ENCODE results near the gene MOV10L1.
"Not testable (repeated sequence)": the region's sequence is repeated elsewhere in the genome, so short reads cannot be mapped to it uniquely, and the experiment has no call there.

MOV10L1 gene

DNA sequence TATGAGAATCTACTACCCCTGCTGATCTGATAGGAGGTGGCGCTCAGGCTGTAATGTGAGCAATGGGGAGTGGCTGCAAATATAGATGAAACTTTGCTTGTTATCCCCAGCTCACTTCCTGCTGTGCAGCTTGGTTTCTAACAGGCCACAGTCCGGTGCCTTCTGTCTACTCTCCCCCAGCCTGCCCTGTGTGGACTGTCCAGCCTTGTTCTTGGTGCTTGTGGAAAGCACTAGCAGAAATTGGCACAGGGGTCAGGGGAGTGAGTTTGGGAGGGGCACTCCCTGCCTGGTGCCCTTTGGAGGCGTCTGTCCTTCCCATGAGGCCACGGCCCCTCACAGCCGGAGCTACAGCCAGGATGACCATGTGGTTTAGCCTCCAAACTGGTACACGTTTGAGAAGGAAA is 14.3 kb downstream of the MOV10L1 start:
- DNase-seq (ENCODE audit: low spot score) = no peak

DNA sequence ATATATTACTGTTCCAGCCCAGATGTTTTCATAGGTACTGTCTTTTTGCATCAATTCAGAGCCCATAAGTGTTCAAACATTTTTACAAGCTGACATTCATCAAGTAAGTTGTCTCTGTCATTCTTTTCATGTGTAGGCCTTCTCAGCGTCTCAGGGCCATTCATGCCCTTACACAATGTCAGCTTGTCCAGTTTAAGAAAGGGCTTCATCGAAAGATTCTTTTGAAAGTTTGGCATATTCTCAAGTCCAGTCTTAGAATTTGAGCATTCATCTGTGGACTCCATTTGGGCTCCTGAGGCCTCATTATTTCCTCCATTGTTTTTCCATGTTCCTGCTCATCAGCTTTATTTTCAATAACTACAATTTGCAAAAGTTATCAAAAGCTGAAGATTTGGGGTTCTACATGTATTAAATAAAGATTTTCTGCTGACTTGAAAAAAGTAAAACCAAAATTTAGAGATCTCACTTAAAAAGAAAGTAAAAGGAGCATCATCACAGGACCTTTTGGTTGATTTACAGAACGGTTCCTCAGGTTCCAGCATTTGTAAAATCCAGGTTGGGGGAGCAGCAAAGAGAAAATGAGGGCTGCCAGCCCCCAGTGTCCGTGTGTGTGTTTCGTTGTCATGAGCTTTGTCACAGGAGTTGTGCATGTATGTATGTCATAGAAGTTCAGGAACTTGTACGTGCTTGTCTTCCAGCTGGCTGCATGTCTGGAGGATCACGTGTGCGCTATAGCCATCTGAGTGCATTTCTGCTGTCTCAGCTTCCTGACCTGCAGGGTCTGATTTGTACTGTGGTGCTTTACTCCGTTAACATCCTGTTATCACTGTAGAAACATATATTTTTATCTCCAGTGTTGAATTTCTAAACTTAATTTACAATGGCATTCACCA is 15.6 kb downstream of the MOV10L1 start:
- DNase-seq (ENCODE audit: low spot score) = no peak

DNA sequence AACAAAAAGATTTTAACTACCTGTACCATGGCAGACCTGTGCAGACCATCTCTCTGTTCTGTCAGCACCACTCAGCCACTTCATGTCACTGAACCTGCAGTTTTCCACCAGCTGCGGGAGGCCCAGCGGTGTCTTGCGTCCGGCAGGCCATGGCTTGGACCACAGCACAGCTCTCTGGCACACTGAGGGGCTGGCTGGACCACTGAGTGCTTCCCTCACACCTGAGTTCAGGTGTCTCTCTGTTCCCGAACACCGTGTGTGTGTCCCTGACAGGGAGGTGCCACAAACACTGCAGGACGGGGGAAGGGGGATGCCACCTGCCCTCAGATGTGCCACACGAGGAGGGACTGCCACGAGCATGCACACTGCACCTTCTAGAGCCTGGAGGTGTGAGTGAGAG is 17.7 kb downstream of the MOV10L1 start:
- DNase-seq (ENCODE audit: low spot score) = no peak

DNA sequence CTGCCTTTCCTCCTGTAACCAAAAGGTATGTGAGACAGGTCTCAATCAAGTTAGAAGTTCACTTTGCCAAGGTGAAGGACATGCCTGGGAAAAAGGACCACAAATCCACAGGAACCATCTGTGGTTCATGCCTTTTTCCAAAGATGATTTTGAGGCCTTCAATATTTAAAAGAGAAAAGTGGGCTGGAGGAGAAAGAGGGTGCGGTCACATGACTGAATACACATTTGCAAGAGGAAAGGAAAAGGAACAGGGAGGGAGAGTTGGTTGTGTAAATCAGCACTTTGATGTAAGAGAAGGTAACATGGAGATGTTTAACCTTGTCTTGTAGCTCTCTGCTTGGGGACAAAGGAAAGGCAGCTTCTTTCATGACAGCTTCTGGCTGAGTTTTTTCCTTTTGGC is 21.2 kb downstream of the MOV10L1 start:
- no peak for DNase-seq (ENCODE audit: low spot score)

DNA sequence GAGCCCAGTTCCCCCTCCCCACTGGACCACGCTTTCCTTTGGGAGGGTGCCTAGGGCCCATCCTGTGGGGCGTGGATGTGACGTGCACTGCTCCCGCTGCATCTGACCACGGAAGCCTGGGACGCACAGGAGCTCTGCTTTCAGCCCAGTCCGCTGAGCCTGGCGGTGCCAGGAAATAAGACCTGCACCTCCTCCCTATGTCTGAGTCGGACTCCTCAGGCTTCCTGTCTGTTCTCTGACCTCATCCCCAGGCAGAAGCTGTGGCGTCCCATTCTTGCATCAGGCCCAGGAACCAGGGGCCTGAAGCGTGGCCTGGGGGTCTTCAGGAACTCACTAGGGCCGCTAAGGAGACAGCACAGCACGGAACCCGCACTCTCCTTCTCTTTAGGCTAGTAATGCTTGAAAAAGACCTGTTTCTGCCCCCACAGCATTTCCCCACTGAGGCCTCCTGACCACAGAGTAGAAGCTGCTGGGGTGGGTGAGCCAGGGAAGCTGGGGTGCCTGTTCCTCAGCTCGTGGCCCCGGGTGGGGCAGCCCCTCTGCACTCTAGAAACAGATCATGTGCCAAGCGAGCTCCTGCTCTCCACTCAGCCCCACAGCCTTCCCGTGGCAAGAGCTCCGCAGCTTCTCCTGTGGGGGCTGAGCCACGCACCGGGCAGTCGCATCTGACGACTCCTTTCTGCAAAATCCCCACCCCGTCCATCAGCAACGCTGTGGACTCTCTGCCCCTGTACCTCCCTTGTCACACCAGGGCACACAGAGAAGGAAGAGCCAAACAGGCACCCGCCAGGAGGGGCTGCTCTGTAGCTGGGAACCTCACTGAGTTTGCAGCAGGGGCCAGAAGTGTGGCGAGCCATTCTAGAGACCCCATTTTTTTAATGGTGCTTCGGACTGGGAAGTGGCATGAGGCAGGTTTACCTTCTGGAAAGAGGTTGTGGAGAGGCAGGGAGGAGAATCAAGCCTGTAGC is 22.6 kb downstream of the MOV10L1 start:
- DNase-seq (ENCODE audit: low spot score) = no peak

DNA sequence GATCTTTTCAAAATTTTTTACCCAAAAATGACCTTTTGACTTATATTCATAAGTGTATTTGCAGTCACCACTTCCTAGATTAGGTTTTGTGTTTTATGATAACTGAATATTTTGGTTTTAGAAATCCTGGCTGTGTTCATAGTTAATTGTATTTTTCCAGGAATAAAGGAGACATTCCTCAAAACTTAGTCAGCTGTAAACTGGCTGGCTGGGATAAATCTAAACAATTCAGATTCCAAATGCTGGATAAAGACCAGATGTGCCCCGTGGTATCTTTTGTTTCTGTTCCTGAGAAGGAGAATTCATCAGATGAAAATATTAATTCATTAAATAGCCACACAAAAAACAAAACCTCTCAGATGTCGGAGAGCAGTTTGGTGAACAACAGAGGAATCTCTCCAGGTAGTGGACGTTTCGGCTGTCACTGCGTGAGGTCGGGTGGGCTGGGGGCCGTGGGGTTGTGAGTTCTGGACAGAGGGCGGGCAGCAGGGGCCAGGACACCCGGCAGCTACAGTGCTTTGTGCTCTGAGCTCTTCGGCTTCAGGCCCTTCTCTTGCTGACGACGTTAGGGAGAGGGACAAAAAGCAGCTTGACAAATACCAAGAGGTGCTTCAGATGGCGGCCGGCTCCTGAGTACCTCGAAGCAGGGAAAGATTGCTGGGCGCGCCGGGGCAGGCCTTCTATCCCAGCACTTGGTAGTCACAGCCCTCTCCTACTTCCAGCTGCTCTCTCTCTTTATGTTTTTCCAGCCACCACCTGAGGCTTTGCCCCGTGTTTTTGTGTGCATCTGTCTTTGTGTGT is 24.6 kb downstream of the MOV10L1 start:
- no peak for DNase-seq (ENCODE audit: low spot score)

DNA sequence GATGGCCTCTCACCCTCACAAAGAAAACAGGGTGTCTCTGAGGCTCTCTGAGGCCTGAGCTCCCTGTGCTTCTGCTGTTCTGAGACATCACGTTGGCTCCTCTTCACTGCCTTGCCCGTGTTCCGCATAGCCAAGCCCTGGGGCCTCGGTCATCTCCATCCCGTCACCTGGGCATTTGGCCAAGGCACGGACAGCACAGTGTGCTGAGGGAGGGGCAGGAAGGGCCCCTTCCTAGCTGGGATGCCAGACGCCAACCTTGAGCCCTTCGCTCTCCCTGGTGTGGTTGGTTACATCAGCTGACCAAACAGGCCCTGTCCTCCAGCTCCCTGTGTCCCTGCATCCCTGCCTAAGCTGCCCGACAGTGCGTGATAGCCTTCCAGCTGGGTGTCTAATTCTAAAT is 25.9 kb downstream of the MOV10L1 start:
- no peak for DNase-seq (ENCODE audit: low spot score)

DNA sequence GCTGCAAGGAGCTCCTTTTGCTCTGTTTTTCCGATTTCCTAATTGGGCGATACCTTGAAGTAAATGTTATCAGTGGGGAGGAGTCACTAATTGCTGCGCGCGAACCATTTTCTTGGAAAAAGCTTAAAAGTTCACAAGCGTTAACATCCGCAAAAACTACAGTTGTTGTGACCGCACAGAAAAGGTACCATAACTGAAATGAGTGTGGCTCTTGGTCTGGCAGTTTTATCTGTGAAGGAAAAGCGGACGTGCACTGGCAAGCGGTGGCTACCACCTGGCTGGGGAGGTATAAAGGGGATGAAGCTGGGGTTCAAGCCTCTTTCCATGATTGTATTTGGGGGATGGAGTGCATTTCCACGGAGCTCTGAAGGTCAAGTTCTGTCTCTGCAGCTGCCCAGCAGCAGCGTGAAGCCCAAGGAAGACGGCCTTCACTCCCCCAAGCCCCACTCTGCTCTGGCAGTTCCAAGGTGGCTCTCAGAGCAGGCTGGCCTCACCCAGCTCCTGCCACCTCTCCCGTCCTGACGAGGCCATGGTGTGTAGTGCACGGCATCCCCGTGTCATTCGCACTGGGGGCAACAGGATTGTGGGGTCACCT is 27.5 kb downstream of the MOV10L1 start:
- DNase-seq (ENCODE audit: low spot score) = no peak

DNA sequence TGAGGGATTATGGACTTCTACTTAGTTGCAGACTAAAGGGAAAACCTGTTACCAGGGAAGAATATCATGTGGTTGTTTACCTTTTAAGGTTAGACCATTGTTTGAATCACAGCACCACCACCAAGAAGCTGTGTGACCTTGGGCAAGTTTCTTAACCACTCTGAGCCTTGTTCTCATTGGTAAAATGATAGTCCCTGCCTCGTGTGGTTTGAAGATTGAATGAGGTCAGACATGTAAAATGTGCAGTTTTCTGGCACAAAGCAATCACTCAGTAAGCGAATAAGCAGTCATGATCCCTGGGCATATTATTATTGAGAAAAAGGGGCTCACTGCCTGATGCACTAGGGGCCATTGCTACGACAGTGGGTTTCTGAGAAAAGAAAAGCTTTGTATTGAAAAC is 28.3 kb downstream of the MOV10L1 start:
- no peak for DNase-seq (ENCODE audit: low spot score)

DNA sequence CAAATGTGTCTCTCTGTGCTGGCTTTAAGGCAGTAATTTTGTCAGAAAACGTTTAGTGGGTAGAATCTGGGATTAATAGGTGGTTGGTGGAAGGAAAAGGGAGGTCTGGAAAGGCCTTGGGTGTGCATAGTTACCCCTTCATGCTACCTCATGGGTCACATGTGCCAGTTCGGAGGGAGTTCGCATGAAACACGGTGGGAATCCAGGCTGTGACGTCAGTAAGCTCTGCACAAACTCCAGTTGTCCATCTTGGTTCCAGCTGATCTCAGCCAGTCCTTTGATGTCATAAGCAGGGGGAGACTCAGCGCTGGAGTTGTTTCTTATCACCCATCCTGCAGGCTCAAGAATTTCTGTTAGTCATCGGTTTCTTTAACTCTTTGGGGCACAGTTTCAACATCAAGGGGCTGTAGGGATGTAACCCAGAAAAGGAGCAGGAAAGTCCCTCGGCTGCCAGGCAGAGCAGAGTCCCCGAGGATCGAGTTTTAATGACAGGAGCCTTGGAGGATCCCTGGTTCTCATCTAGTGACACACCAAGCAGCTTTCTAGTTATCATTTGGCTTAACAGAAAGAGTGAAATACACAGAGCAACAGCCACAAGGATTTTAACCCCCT is 28.9 kb downstream of the MOV10L1 start:
- peak; percentile 49 for DNase-seq (ENCODE audit: low spot score)

DNA sequence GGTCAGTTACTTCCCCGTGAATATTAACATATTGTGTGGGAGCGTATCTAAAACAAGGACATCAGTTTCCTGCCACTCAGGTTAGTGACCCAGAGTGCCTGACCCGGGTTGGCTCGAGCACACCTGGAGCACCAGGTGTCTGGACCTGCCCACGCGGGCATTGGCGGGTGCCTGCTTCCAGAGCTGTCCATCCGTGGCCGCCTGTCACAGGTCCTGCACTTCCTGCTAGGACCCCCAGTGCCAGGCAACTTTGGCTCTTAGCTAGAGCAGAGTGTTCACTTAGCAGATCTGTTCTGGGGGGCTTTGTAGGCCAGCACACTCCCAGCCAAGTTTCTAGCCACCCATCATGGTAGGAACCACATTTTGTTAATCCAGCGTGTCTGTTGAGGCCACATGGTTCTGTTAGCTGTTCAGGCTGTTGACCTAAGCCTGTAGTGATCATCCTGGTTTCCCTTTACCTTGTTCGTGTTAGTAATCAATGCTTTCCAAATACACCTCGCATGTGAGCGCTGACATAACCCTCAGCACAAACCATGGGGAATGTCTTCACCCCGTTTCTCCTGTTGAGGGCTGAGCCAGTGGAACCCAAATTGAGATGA is 29.5 kb downstream of the MOV10L1 start:
- DNase-seq (ENCODE audit: low spot score) = no peak

DNA sequence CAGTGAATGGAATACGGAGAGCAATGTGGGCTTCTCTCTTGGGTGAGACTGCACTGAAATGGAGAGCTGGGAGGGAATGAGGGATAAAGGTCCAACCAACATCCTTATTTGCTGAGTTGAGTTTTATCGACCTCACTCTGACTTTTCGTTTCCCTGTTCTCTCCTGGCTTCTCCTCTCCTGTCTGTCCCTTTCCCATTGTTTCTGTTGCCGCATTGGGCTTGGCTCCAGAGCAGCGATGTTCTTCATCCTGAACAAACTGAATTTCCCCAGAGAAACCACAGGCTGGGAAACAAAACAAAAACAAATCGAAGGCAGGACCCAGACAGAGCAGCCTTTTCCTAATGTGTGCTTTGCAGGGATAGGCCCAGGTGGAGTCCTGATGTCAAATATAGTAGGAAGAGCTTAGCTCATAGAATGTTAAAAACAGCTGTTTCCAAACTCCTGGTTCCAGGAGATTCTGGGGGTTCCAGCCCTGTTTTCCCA is 30.0 kb downstream of the MOV10L1 start:
- DNase-seq (ENCODE audit: low spot score) = no peak

DNA sequence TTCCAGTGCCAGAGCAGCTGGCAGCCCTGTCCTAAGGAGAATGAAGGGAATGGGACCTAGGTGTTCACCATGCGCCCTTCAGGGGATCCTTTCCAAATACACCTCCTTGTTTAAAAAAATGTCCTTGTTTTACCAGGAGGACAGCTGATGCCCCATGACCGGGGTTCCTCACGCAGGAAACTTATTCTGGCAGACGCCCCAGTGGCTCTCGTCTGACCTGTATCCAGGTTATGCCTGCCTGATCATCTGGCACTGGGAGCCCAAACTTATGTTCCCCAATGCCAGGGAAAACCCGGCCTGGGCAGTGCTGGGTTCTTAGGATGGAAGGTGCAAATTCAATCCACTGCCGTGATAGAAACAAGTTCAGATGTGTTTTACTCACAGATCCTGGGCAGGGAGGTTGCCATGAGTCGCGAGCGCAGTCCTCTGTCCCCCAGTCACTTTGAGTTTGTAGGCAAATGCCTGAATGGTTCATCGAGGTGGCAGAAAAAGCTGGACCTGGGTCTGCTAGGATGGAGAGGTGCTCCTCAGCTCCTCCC is 31.5 kb downstream of the MOV10L1 start:
- no peak for DNase-seq (ENCODE audit: low spot score)

DNA sequence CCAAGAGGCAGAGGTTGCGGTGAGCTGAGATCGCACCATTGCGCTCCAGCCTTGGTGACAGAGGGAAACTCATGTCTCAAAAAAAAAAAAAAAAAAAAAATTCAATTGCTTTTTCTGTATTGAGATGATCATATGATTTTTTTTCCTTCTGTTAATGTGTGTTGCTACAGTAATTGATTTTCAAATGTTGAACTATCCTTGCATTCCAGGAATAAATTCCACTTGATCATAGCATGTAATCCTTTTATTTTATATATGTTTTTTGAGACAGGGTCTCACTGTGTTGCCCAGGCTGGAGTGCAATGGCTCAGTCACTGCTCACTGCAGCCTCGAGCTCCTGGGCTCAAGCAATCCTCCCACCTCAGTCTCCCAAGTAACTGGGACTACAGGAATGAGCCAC is 33.3 kb downstream of the MOV10L1 start:
- no peak for DNase-seq (ENCODE audit: low spot score)

DNA sequence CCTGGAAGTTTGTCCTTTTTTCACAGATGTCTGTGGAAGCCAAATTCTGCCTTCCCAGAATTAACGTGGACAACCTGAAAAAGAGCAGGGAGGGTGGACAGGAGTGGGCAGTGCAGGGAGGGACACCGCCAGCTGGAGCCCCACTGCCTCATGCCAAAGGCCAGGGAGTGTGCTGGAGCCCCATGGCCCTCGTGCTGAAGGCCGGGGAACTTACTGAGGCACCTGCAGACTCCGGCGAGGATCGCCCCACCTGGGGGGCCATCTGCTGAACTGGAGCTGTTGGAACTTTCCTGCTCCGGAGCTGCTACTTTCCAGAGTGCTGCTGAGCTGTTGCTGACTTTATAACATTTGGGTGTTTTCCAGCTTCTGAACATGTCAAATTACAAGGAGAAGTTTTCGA is 35.2 kb downstream of the MOV10L1 start:
- DNase-seq (ENCODE audit: low spot score) = no peak

DNA sequence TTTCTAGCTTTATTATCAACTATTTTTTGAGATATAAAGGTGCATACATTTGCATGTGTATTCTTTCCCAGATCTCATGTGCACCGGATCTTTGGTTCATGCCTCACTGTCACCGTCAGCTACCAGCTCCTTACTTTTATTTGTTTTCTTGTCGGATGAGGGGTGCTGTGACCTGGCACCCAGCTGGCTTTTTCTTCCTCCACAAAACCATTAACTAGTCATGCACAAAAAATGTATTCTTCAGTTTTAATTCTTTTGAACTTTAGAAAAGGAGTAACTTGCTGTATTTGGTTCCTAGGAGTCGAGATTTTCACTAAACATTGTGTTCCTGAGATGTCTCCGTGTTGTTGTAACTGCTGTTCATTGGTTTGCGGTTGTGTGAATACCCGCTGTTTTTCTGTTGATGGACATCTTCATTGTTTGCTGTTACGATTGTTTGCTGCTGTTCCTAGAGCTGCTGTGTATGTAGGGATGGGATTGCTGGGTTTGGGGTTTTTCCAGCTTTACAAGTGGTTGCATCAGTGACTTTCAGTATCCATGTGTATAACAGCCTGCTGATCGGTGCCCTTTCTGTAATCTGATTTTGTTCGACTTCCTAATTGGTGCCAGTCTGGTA is 39.4 kb downstream of the MOV10L1 start:
- DNase-seq (ENCODE audit: low spot score) = no peak

DNA sequence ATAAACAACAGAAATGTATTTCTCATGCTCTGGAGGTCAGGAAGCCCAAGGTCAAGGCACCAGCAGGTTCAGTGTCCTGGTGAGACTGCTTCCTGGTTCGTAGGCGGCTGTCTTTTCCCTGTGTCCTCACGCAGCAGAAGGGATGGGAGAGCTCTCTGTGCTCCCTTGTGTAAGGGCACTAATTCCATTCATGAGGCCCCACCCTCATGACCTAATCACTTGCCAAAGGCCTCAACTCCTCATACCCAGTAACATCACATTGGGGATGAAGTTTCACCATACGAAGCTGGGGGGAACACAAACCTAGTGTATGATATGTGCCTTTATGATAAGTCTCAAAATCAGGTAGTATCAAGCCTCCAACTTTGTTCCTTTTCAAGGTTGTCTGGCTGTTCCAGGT is 42.1 kb downstream of the MOV10L1 start:
- no peak for DNase-seq (ENCODE audit: low spot score)

DNA sequence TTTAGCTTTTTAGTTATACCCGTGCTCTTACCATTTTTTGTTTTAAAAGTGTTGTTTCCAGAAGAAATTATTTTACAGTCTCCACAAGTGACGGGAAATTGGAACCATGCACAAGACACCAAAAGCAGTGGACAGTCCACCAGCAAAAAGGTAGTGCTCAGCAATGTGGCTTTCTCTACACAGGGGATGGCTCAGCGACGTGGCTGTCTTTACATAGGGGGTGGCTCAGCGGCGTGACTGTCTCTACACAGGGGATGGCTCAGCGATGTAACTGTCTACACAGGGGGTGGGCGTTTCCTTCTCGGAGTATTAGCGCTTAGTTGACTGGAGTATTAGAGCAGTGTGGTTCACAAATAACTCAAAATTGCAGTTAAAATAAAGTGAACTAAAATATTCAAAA is 44.7 kb downstream of the MOV10L1 start:
- no peak for DNase-seq (ENCODE audit: low spot score)

DNA sequence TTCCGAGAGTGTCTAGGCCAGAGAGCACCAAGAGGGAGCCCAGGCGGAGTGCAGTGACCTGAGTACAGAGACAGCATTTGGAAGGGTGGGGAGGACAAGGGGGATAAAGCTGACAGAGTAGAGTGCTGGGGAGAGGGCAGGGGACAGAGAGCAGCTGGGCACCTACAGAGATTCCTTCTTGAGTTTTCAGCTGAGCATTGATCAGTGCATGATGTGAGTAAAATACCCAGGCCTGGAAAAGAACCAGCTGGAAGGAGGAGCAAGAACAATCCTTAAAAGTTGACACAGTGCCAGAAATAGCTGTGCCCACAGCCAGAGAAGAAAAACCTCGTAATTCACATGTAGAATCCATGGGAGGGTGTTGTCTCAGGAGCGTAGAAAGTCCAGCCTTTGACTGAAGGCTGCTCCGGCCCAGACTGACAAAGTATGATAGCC is 46.8 kb downstream of the MOV10L1 start:
- DNase-seq (ENCODE audit: low spot score) = no peak

DNA sequence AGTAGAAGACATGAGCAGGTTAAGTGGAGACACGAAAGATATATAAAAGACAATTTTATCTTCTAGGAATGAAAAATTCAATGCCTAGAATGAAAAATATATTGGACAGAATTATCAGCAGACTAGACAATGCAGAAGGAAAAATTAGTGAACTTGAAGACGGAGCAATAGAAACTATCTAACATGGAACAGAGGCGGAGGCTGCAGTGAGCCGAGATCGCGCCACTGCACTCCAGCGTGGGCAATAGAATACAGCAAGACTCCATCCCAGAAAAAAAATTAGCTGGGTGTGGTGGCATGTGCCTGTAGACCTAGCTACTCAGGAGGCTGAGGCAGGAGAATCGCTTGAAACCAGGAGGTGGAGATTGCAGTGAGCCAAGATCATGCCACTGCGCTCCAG is 47.5 kb downstream of the MOV10L1 start:
- DNase-seq (ENCODE audit: low spot score) = not testable (repeated sequence)
